IMR-90 (cell line): ENCODE measurements around the gene PDE4B. TPM values are rescaled to one million over a fixed set of nuclear protein-coding genes. Genes with fewer than 3 reads are reported as not detected.

Experiments
- CEBPB ChIP-seq: IDR thresholded peaks from 2 replicates; pipeline ENCODE4 v1.6.1; 2012; ENCODE audit warnings: low read depth, low read length, improper control_type of control experiment
- FOS ChIP-seq: fragments of 150-350 bp; IDR thresholded peaks from 2 replicates; pipeline ENCODE4 v1.6.1; 2016; ENCODE audit warnings: low read depth, low read length
- MAFK ChIP-seq: IDR thresholded peaks from 2 replicates; pipeline ENCODE4 v1.6.1; 2012; ENCODE audit warnings: low read depth, low read length, improper control_type of control experiment
- NFE2L2 ChIP-seq: fragments of 150-350 bp; IDR thresholded peaks from 2 replicates; pipeline ENCODE4 v1.6.1; 2016; ENCODE audit warnings: low read depth, mild to moderate bottlenecking, low read length
- SMC3 ChIP-seq: fragments of 150-350 bp; IDR thresholded peaks from 2 replicates; pipeline ENCODE4 v1.6.1; 2016; ENCODE audit warnings: low read depth, mild to moderate bottlenecking, antibody characterized with exemption, low read length, moderate library complexity
- USF2 ChIP-seq: fragments of 150-350 bp; IDR thresholded peaks from 2 replicates; pipeline ENCODE4 v1.6.1; 2017; ENCODE audit warnings: mild to moderate bottlenecking, antibody characterized with exemption, low read length, low read depth
- polyA plus RNA-seq, 3 experiments: library from polyadenylated mRNA; depleted of rRNA; stranded (reverse); fragments of >200 nt; gene quantifications; 2 replicates each; pipeline ENCODE4 v1.2.3, GENCODE V29; 2012; ENCODE audit warnings: low replicate concordance in 1 of 3
- total RNA-seq: library from RNA; depleted of rRNA; stranded (reverse); fragments of >200 nt; gene quantifications from 2 replicates; pipeline ENCODE4 v1.2.3, GENCODE V29; 2012

Gene PDE4B
- total and polyA plus RNA-seq, 2 of the 4 experiments (the other 2 are of a cell fraction) = 5.8 to 21.3 TPM

- TF ChIP-seq CEBPB = no peak
- no peak for TF ChIP-seq FOS
- no peak for TF ChIP-seq MAFK
- TF ChIP-seq NFE2L2 = no peak
- TF ChIP-seq SMC3 = no peak
- TF ChIP-seq USF2 = no peak
These were observed 579.9 kb downstream of the PDE4B start (continued) for GRCh38 chr1:66372522-66373101.
